Testis (tissue), 2 donors: Measurements from ENCODE around the gene ZFYVE28.

Source experiments
- POLR2A ChIP-seq: fragments of 450-650 bp; IDR thresholded peaks from one replicate; pipeline ENCODE4 v1.6.1; 2017; ENCODE audit warnings: antibody characterized with exemption, mild to moderate bottlenecking, moderate library complexity
- TF ChIP-seq, protein P1 (sequence below), 3 experiments: fragments of 450-650 bp in 2 of 3; fragments of 200-600 bp in 1 of 3; sonication (generic) in 1 of 3; IDR thresholded peaks; one replicate each; pipeline ENCODE4 v1.5.1; 2016 to 2019; ENCODE audit warnings: antibody characterized with exemption in 3 of 3, mild to moderate bottlenecking in 2 of 3, moderate library complexity in 1 of 3

DNA sequence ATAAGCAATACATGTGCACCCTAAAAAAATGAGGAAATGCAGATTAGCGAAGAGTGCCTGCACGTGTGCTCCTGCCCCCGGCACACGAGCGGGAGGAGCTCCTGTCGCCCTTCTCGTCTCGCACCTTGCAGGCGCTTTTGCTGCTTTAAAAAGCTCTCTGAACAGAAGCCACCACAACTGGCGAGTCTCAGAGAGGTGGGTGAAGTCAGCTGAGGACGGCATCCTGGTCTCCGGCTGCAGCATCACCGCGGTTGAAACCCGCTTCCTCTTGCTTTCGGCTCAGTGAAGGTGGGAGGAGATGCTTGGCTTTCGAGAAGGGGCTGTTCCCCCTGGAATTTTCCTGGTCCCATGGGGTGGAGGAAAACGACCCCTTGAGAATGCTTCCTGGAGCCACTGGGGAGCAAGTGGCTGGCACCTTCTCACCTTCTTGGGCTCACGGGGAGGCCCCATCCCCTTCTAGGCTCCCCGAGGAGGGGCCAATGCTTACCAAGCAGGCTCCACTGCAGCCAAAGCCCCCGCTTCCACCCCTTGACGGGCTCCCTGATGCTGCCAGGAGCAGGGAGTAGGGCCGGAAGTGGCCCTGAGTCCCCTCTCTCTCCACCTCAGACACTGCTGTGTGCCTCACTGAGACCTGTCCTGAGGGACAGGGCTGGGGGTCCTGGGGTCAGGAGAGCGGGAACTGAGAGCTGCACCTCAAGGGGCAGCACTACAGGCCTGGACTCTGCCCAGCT, 127.3 kb downstream of the ZFYVE28 start:
- TF ChIP-seq, protein P1, sequence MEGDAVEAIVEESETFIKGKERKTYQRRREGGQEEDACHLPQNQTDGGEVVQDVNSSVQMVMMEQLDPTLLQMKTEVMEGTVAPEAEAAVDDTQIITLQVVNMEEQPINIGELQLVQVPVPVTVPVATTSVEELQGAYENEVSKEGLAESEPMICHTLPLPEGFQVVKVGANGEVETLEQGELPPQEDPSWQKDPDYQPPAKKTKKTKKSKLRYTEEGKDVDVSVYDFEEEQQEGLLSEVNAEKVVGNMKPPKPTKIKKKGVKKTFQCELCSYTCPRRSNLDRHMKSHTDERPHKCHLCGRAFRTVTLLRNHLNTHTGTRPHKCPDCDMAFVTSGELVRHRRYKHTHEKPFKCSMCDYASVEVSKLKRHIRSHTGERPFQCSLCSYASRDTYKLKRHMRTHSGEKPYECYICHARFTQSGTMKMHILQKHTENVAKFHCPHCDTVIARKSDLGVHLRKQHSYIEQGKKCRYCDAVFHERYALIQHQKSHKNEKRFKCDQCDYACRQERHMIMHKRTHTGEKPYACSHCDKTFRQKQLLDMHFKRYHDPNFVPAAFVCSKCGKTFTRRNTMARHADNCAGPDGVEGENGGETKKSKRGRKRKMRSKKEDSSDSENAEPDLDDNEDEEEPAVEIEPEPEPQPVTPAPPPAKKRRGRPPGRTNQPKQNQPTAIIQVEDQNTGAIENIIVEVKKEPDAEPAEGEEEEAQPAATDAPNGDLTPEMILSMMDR (IDR thresholded peaks at IDR 0.05), result no peak
- no peak for TF ChIP-seq POLR2A
